HAP-1 (cell line): Measurements from ENCODE around the gene KCNJ12.

Experiments
- DNase-seq, 2 experiments: peaks; one replicate each; pipeline ENCODE4 v3.0.0-alpha.2; 2016 to 2020; ENCODE audit warnings: low spot score in 2 of 2
- H3K27me3 ChIP-seq: fragments of 250-450 bp; sonication (Bioruptor Pico); 2 replicates; pipeline ENCODE4 v1.5.1; 2020; ENCODE audit warnings: low read depth, mild to moderate bottlenecking, moderate library complexity
- H3K36me3 ChIP-seq: fragments of 250-450 bp; sonication (Bioruptor Pico); replicated peaks from 2 replicates; pipeline ENCODE4 v1.5.1; 2020; ENCODE audit warnings: mild to moderate bottlenecking
- H3K4me1 ChIP-seq: fragments of 250-450 bp; sonication (Bioruptor Pico); 2 replicates; pipeline ENCODE4 v1.5.1; 2020; ENCODE audit warnings: mild to moderate bottlenecking
- H3K4me3 ChIP-seq: fragments of 250-450 bp; sonication (Bioruptor Pico); 2 replicates; pipeline ENCODE4 v1.5.1; 2020; ENCODE audit warnings: mild to moderate bottlenecking, moderate library complexity
- H3K9me3 ChIP-seq: fragments of 250-450 bp; sonication (Bioruptor Pico); 2 replicates; pipeline ENCODE4 v1.5.1; 2020; ENCODE audit warnings: mild to moderate bottlenecking, moderate library complexity
- in situ Hi-C: fragments of 300-500 bp; cut with MboI; formaldehyde crosslinking; loops from 3 replicates; pipeline ENCODE4 v1.14.3; 2020; ENCODE audit warnings: low sequenced_read_pairs, inconsistent platforms, mixed read lengths

Gene KCNJ12

GRCh38 chr17:21355586-21355985 lies 20.6 kb upstream of the KCNJ12 start:
- no peaks in the 10 kb centered on the region for H3K9me3 ChIP-seq
- in situ Hi-C loops: no loop called here
- no peaks in the 10 kb centered on the region; the same call in 1 of the 2 replicates for H3K27me3 ChIP-seq
- H3K4me1 ChIP-seq: no peaks in the 10 kb centered on the region
- H3K36me3 ChIP-seq: no peaks in the 10 kb centered on the region
- H3K4me3 ChIP-seq: no peak overlapping the region
- no peak for DNase-seq

GRCh38 chr17:21356537-21357127 lies 19.5 kb upstream of the KCNJ12 start:
- Histone ChIP-seq H3K4me1 (no peaks in the 10 kb centered on the region), H3K36me3 (no peaks in the 10 kb centered on the region), H3K9me3 (no peaks in the 10 kb centered on the region), H3K4me3 (no peak overlapping the region), H3K27me3 (no peaks in the 10 kb centered on the region; the same call in 1 of the 2 replicates)
- in situ Hi-C loops: no loop called here
- DNase-seq: no peak

GRCh38 chr17:21357281-21357680 lies 18.9 kb upstream of the KCNJ12 start:
- no peak overlapping the region for H3K4me3 ChIP-seq
- H3K9me3 ChIP-seq: no peaks in the 10 kb centered on the region
- no peaks in the 10 kb centered on the region; the same call in 1 of the 2 replicates for H3K27me3 ChIP-seq
- no peak for DNase-seq
- in situ Hi-C loops: no loop called here
- no peaks in the 10 kb centered on the region for H3K36me3 ChIP-seq
- no peaks in the 10 kb centered on the region for H3K4me1 ChIP-seq

- Histone ChIP-seq H3K36me3 (no peaks in the 10 kb centered on the region), H3K9me3 (no peaks in the 10 kb centered on the region), H3K4me3 (no peak overlapping the region), H3K27me3 (no peaks in the 10 kb centered on the region; the same call in 1 of the 2 replicates), H3K4me1 (no peaks in the 10 kb centered on the region)
- in situ Hi-C loops: no loop called here
- no peak for DNase-seq
Measured at GRCh38 chr17:21357696-21358656, 18.2 kb upstream of the KCNJ12 start.

GRCh38 chr17:21358682-21359482 lies 17.3 kb upstream of the KCNJ12 start:
- no peak for DNase-seq
- Histone ChIP-seq H3K27me3 (no peaks in the 10 kb centered on the region; the same call in 1 of the 2 replicates), H3K9me3 (no peaks in the 10 kb centered on the region), H3K4me1 (no peaks in the 10 kb centered on the region), H3K4me3 (no peak overlapping the region), H3K36me3 (no peaks in the 10 kb centered on the region)
- in situ Hi-C loops: no loop called here

GRCh38 chr17:21359483-21359840 lies 16.7 kb upstream of the KCNJ12 start:
- H3K4me3 ChIP-seq: no peak overlapping the region
- no peaks in the 10 kb centered on the region for H3K36me3 ChIP-seq
- H3K9me3 ChIP-seq: no peaks in the 10 kb centered on the region
- no peaks in the 10 kb centered on the region; the same call in 1 of the 2 replicates for H3K27me3 ChIP-seq
- H3K4me1 ChIP-seq: no peaks in the 10 kb centered on the region
- DNase-seq: no peak
- in situ Hi-C loops: no loop called here

- in situ Hi-C loops: no loop called here
- no peak for DNase-seq
- Histone ChIP-seq H3K4me1 (no peaks in the 10 kb centered on the region), H3K9me3 (no peaks in the 10 kb centered on the region), H3K4me3 (no peak overlapping the region), H3K36me3 (no peaks in the 10 kb centered on the region), H3K27me3 (no peaks in the 10 kb centered on the region; the same call in 1 of the 2 replicates)
Measured at GRCh38 chr17:21360048-21360447, 16.1 kb upstream of the KCNJ12 start.

- DNase-seq: no peak
- H3K4me1 ChIP-seq: no peaks in the 10 kb centered on the region
- H3K36me3 ChIP-seq: no peaks in the 10 kb centered on the region
- in situ Hi-C loops: no loop called here
- no peak overlapping the region for H3K4me3 ChIP-seq
- no peaks in the 10 kb centered on the region for H3K9me3 ChIP-seq
- no peaks in the 10 kb centered on the region; the same call in 1 of the 2 replicates for H3K27me3 ChIP-seq
Measured at GRCh38 chr17:21361020-21361809, 14.9 kb upstream of the KCNJ12 start.

GRCh38 chr17:21362331-21362931 lies 13.7 kb upstream of the KCNJ12 start:
- in situ Hi-C loops: no loop called here
- no peaks in the 10 kb centered on the region for H3K4me1 ChIP-seq
- no peak for DNase-seq
- no peaks in the 10 kb centered on the region; the same call in 1 of the 2 replicates for H3K27me3 ChIP-seq
- H3K4me3 ChIP-seq: no peak overlapping the region
- H3K9me3 ChIP-seq: no peaks in the 10 kb centered on the region
- H3K36me3 ChIP-seq: no peaks in the 10 kb centered on the region

GRCh38 chr17:21363776-21364642 lies 12.1 kb upstream of the KCNJ12 start:
- Histone ChIP-seq H3K4me1 (no peaks in the 10 kb centered on the region), H3K36me3 (no peaks in the 10 kb centered on the region), H3K27me3 (no peaks in the 10 kb centered on the region; the same call in 1 of the 2 replicates), H3K4me3 (no peak overlapping the region), H3K9me3 (no peaks in the 10 kb centered on the region)
- in situ Hi-C loops: no loop called here
- no peak for DNase-seq

- Histone ChIP-seq H3K36me3 (no peaks in the 10 kb centered on the region), H3K4me3 (no peak overlapping the region), H3K9me3 (no peaks in the 10 kb centered on the region), H3K27me3 (no peaks in the 10 kb centered on the region; the same call in 1 of the 2 replicates), H3K4me1 (no peaks in the 10 kb centered on the region)
- in situ Hi-C loops: no loop called here
- DNase-seq: no peak
Measured at GRCh38 chr17:21365016-21365415, 11.1 kb upstream of the KCNJ12 start.

GRCh38 chr17:21368545-21369246 lies 7.5 kb upstream of the KCNJ12 start:
- Histone ChIP-seq H3K9me3 (no peaks in the 10 kb centered on the region), H3K36me3 (no peaks in the 10 kb centered on the region), H3K4me1 (no peaks in the 10 kb centered on the region), H3K4me3 (no peak overlapping the region), H3K27me3 (no peaks in the 10 kb centered on the region)
- in situ Hi-C loops: no loop called here
- DNase-seq: no peak
